HUES6 (cell line): ENCODE measurements around the gene TNFSF12.

Source experiments
- H3K27ac ChIP-seq: 2 replicates; pipeline ENCODE4 v1.7.0; 2013; ENCODE audit warnings: low read depth, mild to moderate bottlenecking, low read length, inconsistent platforms
- H3K27me3 ChIP-seq: 2 replicates; pipeline ENCODE4 v1.6.1; 2013; ENCODE audit warnings: low read length; ENCODE audit not compliant: control insufficient read depth, insufficient read depth
- H3K36me3 ChIP-seq: 2 replicates; pipeline ENCODE4 v1.6.1; 2013; ENCODE audit warnings: low read length; ENCODE audit not compliant: control insufficient read depth, insufficient read depth
- H3K4me1 ChIP-seq: 2 replicates; pipeline ENCODE4 v1.6.1; 2013; ENCODE audit warnings: low read length; ENCODE audit not compliant: control insufficient read depth, insufficient read depth
- H3K4me3 ChIP-seq: 2 replicates; pipeline ENCODE4 v1.5.1; 2013; ENCODE audit warnings: low read depth, low read length
- H3K9ac ChIP-seq: one replicate; pipeline ENCODE4 v1.6.1; 2013; ENCODE audit warnings: mild to moderate bottlenecking, low read length
- H3K9me3 ChIP-seq: 2 replicates; pipeline ENCODE4 v1.6.1; 2013; ENCODE audit warnings: low read depth, low read length; ENCODE audit not compliant: control insufficient read depth, insufficient read depth

The TNFSF12 gene

DNA sequence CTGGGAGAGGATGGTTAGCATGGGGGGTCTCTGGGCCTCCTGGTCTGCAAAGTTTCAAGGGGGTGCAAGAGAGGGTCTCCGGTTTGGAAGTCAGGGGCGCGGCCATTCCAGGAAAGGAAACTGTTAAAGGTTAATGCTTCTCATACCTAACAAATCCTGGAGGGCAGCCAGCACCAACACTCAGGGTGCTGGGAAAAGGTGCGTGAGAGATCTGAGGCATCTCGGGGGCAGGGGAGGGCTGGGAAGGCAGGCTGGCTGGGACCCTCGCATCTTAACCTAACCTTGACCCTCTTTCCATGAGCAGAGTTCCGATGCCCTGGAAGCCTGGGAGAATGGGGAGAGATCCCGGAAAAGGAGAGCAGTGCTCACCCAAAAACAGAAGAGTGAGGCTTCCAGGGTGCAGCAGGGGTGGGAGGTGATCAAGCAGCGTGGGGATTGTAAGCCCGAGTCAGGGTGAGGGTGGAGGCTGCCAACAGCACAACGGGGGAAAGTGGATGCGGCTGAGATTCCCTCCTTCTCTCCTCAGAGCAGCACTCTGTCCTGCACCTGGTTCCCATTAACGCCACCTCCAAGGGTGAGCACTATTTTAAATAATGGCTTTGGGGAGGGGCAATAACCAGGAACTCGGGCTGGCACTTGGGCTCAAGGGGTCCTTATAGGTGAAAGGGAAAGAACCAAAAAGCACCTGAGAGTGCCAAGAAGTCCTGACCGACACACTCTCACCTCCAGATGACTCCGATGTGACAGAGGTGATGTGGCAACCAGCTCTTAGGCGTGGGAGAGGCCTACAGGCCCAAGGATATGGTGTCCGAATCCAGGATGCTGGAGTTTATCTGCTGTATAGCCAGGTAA, 10.7 kb downstream of the TNFSF12 start:
- H3K4me3 ChIP-seq: peak overlapping the region; percentile 88; the same call in 1 of the 2 replicates
- no peaks in the 10 kb centered on the region for H3K27me3 ChIP-seq
- no peaks in the 10 kb centered on the region for H3K9me3 ChIP-seq
- peaks cover 39% of the 10 kb centered on the region for H3K4me1 ChIP-seq
- no peak overlapping the region for H3K9ac ChIP-seq
- H3K27ac ChIP-seq: no peak overlapping the region
- peaks cover 11% of the 10 kb centered on the region for H3K36me3 ChIP-seq

DNA sequence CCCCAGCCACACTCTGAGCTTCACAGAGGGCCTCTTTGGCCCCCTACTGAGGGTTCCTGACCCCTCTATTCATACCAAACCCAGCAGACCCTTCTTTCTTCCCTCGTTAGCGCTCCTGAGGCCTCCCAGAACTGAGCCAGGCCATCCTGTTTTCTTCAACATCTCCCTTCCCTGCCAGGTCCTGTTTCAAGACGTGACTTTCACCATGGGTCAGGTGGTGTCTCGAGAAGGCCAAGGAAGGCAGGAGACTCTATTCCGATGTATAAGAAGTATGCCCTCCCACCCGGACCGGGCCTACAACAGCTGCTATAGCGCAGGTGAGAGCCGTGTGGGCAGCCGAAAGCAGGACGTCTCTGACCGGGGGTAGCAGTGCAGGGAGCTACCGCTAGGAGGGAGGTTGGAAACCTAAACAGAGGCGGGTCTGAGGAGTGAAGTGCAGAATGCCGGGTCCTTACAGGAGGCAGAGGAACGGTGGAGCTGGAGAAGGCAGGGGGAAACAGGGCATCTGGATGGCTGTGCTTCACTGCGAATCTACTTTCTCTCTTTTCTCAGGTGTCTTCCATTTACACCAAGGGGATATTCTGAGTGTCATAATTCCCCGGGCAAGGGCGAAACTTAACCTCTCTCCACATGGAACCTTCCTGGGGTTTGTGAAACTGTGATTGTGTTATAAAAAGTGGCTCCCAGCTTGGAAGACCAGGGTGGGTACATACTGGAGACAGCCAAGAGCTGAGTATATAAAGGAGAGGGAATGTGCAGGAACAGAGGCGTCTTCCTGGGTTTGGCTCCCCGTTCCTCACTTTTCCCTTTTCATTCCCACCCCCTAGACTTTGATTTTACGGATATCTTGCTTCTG, 11.5 kb downstream of the TNFSF12 start:
- Histone ChIP-seq H3K9ac (peak overlapping the region; percentile 41), H3K4me3 (peak overlapping the region; percentile 88), H3K9me3 (no peaks in the 10 kb centered on the region), H3K27me3 (no peaks in the 10 kb centered on the region), H3K36me3 (peaks cover 20% of the 10 kb centered on the region), H3K4me1 (peaks cover 39% of the 10 kb centered on the region), H3K27ac (no peak overlapping the region)

GRCh38 chr17:7561028-7561575, 12.2 kb downstream of the TNFSF12 start:
- Histone ChIP-seq H3K9ac (peak overlapping the region; percentile 89), H3K4me3 (peak overlapping the region; percentile 88), H3K27me3 (no peaks in the 10 kb centered on the region), H3K9me3 (no peaks in the 10 kb centered on the region), H3K36me3 (peaks cover 27% of the 10 kb centered on the region), H3K27ac (peak overlapping the region; percentile 78; the same call in 1 of the 2 replicates), H3K4me1 (peaks cover 39% of the 10 kb centered on the region)

DNA sequence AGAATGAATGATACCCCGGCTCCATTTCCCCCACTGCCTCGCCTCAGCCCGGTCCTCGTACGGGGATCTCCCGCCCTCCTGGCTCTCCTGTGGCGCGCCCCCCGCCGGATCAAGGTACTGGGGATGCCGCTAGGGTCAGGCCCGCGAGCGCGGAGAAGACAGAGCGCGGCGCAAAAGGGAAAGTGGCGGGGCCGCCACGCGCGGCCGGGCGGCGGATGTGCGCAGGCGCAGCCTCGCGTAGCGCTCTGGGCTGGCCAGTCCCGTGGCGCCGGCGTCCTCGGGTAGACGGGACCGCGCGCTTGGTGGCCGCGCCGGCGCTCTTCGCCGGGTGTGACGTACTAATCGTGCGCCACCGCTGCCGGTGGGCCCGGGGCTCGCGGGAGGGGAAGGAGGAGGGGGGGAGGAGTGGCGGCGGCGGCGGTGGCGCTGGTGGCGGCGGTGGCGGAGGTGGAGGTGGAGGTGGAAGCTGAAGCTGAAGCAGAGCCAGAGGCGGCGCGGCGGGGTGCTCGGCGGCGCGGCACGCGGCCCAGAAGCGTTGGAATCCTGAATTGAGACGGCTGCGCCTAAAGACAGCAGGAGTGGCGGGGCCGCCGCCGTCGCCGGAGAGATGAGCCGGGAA, 12.8 kb downstream of the TNFSF12 start, which contains the start of gene SENP3:
SENP3 (plus strand) TSS at position 331 of the 619 bp plus-strand sequence. CDS start 1,158 bp downstream, outside the sequence.
- Histone ChIP-seq H3K4me3 (peak within 1 kb of the TSS; percentile 88), H3K9ac (peak within 1 kb of the TSS; percentile 89), H3K27ac (peak within 1 kb of the TSS; percentile 78; the same call in 1 of the 2 replicates), H3K9me3 (no peaks in the 10 kb centered on the region), H3K27me3 (no peaks in the 10 kb centered on the region), H3K36me3 (peaks cover 30% of the 10 kb centered on the region), H3K4me1 (peaks cover 39% of the 10 kb centered on the region)

DNA sequence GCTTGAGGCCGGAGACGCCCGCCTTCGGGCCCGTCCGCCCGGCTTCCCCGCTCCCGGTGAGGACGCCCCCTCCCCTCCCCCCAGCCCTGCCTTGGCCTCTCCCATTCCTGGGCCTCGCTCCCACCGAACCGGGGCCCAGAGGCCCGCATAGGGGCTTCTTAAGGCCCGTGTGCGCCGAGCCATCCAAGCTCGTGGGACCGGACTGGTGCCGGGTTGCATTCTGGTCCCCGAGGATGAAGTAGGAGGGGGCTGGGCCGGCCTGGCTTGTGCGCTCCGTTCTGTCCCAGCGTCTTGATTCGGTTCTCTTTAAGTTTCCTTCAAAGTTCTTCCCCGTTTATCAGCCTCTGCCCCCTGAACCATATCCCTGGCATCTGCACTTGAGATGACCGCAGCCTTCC, 13.3 kb downstream of the TNFSF12 start:
- Histone ChIP-seq H3K4me3 (peak overlapping the region; percentile 88), H3K27me3 (no peaks in the 10 kb centered on the region), H3K27ac (peak overlapping the region; percentile 78; the same call in 1 of the 2 replicates), H3K9ac (peak overlapping the region; percentile 76), H3K36me3 (peaks cover 35% of the 10 kb centered on the region), H3K9me3 (no peaks in the 10 kb centered on the region), H3K4me1 (peaks cover 36% of the 10 kb centered on the region)

GRCh38 chr17:7563115-7563869, 14.4 kb downstream of the TNFSF12 start:
- Histone ChIP-seq H3K9ac (no peak overlapping the region), H3K9me3 (no peaks in the 10 kb centered on the region), H3K27ac (no peak overlapping the region)

DNA sequence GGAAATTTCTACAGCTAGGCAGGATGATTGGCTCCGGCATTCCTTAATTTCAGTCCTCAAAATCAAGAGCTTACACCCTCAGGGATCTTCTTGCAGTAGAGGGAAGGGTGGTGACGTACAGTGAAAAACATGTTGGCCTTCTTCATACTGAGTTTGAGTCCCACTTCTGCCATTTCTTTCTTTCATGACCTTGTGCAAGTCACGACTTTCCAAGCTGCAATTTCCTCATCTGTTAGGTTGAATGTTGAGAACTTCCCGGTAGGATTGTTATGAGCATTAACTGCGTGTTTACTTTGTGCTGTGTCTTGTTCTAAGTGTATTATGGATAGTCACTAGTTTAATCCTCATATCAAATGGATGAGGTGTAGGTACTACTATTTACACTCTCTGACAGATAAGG, 20.7 kb downstream of the TNFSF12 start:
- H3K27ac ChIP-seq: no peak overlapping the region
- no peak overlapping the region for H3K4me3 ChIP-seq
- H3K9ac ChIP-seq: no peak overlapping the region
- H3K27me3 ChIP-seq: no peaks in the 10 kb centered on the region
- H3K9me3 ChIP-seq: no peaks in the 10 kb centered on the region
- peaks cover 73% of the 10 kb centered on the region for H3K36me3 ChIP-seq
- peaks cover 2% of the 10 kb centered on the region; the same call in 1 of the 2 replicates for H3K4me1 ChIP-seq

More at GRCh38 chr17:7563115-7563869, 14.4 kb downstream of the TNFSF12 start:
- Histone ChIP-seq H3K4me3 (peak overlapping the region; percentile 88; the same call in 1 of the 2 replicates), H3K36me3 (peaks cover 40% of the 10 kb centered on the region), H3K4me1 (peaks cover 25% of the 10 kb centered on the region), H3K27me3 (no peaks in the 10 kb centered on the region)

- no peak overlapping the region for H3K27ac ChIP-seq
These were observed 21.5 kb downstream of the TNFSF12 start for GRCh38 chr17:7570351-7570750.

DNA sequence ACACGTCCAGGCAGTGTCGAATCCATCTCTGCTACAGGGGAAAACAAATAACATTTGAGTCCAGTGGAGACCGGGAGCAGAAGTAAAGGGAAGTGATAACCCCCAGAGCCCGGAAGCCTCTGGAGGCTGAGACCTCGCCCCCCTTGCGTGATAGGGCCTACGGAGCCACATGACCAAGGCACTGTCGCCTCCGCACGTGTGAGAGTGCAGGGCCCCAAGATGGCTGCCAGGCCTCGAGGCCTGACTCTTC, 23.4 kb downstream of the TNFSF12 start:
- Histone ChIP-seq H3K27me3 (no peaks in the 10 kb centered on the region), H3K36me3 (peaks cover 76% of the 10 kb centered on the region), H3K27ac (peak overlapping the region; percentile 20; the same call in 1 of the 2 replicates), H3K4me3 (peak overlapping the region; percentile 82), H3K9ac (peak overlapping the region; percentile 89), H3K4me1 (peaks cover 10% of the 10 kb centered on the region; the same call in 1 of the 2 replicates), H3K9me3 (no peaks in the 10 kb centered on the region)

More at GRCh38 chr17:7570351-7570750, 21.5 kb downstream of the TNFSF12 start:
- H3K9me3 ChIP-seq: no peaks in the 10 kb centered on the region
- H3K27me3 ChIP-seq: no peaks in the 10 kb centered on the region
- H3K36me3 ChIP-seq: peaks cover 73% of the 10 kb centered on the region
- no peak overlapping the region for H3K4me3 ChIP-seq
- H3K9ac ChIP-seq: no peak overlapping the region
- H3K4me1 ChIP-seq: peaks cover 10% of the 10 kb centered on the region; the same call in 1 of the 2 replicates
